BE2C (cell line): ENCODE data around the gene EFCAB5.
"Not testable (repeated sequence)": the region's sequence is repeated elsewhere in the genome, so short reads cannot be mapped to it uniquely, and the experiment has no call there.

Source experiments
- DNase-seq: peaks from one replicate; pipeline ENCODE4 v3.0.0-alpha.2; 2020
- H3K27me3 ChIP-seq: fragments of 250-450 bp; sonication (Bioruptor Pico); 2 replicates; pipeline ENCODE4 v1.5.1; 2020; ENCODE audit warnings: mild to moderate bottlenecking
- H3K36me3 ChIP-seq: fragments of 250-450 bp; sonication (Bioruptor Pico); 2 replicates; pipeline ENCODE4 v1.5.1; 2020; ENCODE audit warnings: mild to moderate bottlenecking
- H3K4me1 ChIP-seq: fragments of 250-450 bp; sonication (Bioruptor Pico); 2 replicates; pipeline ENCODE4 v1.5.1; 2020
- H3K4me3 ChIP-seq: 2 replicates; pipeline ENCODE4 v1.5.1; 2011; ENCODE audit warnings: low read depth, low read length
- H3K9me3 ChIP-seq: fragments of 250-450 bp; sonication (Bioruptor Pico); 2 replicates; pipeline ENCODE4 v1.5.1; 2020
- TF ChIP-seq, protein P1 (sequence below): IDR thresholded peaks from 2 replicates; pipeline ENCODE4 v1.5.1; 2012; ENCODE audit warnings: mild to moderate bottlenecking, low read depth, low read length

EFCAB5 gene

DNA sequence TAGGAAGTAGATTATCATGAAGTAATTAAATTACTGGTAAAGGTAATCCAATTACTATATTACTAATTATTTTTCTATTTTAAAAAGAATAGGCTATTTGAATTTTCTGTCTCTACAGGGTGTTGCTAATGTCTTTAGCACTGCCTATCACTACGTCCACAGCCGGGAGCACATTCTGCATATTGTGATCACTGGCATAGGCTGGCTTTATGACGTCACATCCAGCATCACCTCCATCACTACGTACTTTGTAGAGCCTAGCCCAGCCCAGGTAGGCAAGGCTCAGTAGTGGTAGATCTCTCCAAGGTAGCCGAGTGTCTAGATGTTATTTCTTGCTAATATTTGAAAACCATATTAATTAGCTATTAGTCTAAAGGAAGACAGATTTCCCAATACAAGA is 141.3 kb downstream of the EFCAB5 start:
- no peak overlapping the region for H3K4me3 ChIP-seq
- DNase-seq: no peak
- H3K9me3 ChIP-seq: no peaks in the 10 kb centered on the region
- H3K4me1 ChIP-seq: no peaks in the 10 kb centered on the region
- H3K36me3 ChIP-seq: no peaks in the 10 kb centered on the region
- no peaks in the 10 kb centered on the region for H3K27me3 ChIP-seq
- TF ChIP-seq, protein P1, sequence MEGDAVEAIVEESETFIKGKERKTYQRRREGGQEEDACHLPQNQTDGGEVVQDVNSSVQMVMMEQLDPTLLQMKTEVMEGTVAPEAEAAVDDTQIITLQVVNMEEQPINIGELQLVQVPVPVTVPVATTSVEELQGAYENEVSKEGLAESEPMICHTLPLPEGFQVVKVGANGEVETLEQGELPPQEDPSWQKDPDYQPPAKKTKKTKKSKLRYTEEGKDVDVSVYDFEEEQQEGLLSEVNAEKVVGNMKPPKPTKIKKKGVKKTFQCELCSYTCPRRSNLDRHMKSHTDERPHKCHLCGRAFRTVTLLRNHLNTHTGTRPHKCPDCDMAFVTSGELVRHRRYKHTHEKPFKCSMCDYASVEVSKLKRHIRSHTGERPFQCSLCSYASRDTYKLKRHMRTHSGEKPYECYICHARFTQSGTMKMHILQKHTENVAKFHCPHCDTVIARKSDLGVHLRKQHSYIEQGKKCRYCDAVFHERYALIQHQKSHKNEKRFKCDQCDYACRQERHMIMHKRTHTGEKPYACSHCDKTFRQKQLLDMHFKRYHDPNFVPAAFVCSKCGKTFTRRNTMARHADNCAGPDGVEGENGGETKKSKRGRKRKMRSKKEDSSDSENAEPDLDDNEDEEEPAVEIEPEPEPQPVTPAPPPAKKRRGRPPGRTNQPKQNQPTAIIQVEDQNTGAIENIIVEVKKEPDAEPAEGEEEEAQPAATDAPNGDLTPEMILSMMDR: no peak

DNA sequence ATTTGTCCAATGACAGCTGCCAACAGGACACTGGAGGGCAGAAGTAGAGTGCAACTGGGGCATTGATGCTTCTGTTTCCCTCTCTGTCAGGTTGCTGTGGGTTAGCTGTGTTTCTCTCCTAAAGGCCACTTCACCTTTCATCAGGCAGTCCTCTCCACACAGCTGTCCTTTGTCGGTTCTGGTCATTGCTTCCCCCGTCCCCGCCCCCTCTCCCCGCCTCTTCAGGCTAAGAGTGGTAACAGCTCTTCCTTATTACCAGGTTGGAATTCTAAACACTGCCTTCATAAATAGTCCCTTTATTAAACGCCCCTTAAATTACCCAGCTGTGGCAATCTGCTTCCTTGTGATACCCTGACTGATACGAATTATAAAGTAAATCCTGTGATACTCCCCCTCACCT is 143.4 kb downstream of the EFCAB5 start:
- H3K4me3 ChIP-seq: no peak overlapping the region
- DNase-seq: no peak
- no peaks in the 10 kb centered on the region for H3K36me3 ChIP-seq
- H3K4me1 ChIP-seq: no peaks in the 10 kb centered on the region
- TF ChIP-seq, protein P1: no peak
- no peaks in the 10 kb centered on the region for H3K9me3 ChIP-seq
- no peaks in the 10 kb centered on the region for H3K27me3 ChIP-seq

DNA sequence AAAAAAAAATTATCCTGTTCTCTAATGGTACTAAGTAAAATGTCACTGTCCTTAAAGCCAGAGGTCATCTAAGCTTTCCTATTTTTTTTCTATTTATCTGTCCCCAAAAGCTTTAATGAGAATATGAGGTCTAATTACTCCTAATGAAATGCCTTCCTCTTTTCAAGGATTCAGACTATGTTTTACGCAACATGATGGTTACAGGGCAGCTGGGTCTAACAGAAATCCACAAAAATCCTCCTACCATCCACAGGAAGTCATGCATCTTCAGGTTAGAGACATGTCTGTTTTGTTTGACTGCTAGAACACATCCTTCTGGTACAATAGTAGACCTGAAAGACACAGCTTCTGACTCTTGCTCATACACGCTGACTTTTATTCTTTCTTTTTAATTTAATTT is 145.5 kb downstream of the EFCAB5 start:
- Histone ChIP-seq H3K36me3 (no peaks in the 10 kb centered on the region), H3K27me3 (no peaks in the 10 kb centered on the region), H3K4me3 (no peak overlapping the region), H3K4me1 (no peaks in the 10 kb centered on the region), H3K9me3 (no peaks in the 10 kb centered on the region)
- no peak for DNase-seq
- TF ChIP-seq, protein P1: no peak

DNA sequence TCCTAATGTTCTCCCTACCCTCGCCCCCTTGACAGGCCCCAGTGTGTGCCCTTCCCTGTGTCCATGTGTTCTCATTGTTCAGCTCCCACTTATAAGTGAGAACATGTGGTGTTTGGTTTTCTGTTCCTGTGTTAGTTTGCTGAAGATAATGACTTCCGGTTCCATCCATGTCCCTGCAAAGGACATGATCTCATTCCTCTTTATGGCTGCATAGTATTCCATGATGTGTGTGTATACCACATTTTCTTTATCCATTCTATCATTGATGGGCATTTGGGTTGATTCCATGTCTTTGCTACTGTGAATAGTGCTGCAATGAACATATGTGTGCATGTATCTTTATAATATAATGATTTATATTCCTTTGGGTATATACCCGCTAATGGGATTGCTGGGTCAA is 146.0 kb downstream of the EFCAB5 start:
- H3K4me1 ChIP-seq, DNase-seq, H3K4me3 ChIP-seq, H3K9me3 ChIP-seq, H3K27me3 ChIP-seq, H3K36me3 ChIP-seq: not testable (repeated sequence)

DNA sequence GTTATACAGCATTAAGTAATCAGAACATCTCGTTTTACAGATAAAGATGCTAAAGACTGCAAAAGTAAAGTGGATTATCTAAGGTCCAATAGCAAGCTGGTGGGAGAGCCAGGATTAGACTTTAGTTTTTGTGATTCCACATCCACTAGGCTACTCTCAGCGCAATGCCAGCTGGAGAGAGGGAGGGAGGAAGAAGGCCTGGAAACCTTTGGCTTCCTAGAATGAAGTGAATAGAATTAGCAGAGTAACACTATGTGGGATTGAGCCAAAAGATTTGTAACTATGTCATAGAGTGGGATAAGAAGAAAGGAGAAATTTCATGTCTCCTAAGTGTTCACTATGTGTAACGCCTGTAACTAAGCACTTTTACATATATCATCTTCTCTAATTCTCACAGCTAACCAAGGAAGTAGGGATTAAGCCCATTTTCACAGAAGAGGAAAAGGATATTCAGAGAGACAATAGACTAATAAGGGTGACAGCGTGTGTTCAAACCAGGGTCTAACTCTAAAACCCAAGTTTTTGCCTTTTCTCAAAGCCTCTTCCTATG is 149.8 kb downstream of the EFCAB5 start:
- TF ChIP-seq, protein P1: no peak
- H3K4me3 ChIP-seq: no peak overlapping the region
- H3K27me3 ChIP-seq: no peaks in the 10 kb centered on the region
- no peaks in the 10 kb centered on the region for H3K9me3 ChIP-seq
- DNase-seq: no peak
- no peaks in the 10 kb centered on the region for H3K36me3 ChIP-seq
- no peaks in the 10 kb centered on the region for H3K4me1 ChIP-seq

DNA sequence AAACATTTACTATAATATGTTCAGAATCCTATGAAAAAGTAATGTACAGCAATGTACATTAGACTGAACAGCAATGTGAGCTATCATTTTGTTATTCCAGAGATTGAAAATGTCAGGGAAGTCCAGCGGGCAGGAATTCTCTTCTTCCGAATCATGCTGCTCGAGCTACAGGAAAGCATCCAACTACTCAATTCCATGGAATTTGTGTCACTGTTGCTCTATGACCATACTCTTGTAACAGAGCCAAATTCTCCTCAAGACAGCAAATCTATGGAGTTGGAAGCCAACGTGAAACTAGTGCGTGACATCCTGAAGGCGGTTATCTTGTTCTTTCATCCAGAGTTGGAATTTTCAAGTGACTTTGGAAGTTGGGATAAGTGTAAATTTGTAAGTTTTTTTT is 150.3 kb downstream of the EFCAB5 start:
- H3K4me3 ChIP-seq: no peak overlapping the region
- H3K4me1 ChIP-seq: no peaks in the 10 kb centered on the region
- H3K9me3 ChIP-seq: no peaks in the 10 kb centered on the region
- no peaks in the 10 kb centered on the region for H3K36me3 ChIP-seq
- no peak for DNase-seq
- H3K27me3 ChIP-seq: no peaks in the 10 kb centered on the region
- TF ChIP-seq, protein P1: no peak

DNA sequence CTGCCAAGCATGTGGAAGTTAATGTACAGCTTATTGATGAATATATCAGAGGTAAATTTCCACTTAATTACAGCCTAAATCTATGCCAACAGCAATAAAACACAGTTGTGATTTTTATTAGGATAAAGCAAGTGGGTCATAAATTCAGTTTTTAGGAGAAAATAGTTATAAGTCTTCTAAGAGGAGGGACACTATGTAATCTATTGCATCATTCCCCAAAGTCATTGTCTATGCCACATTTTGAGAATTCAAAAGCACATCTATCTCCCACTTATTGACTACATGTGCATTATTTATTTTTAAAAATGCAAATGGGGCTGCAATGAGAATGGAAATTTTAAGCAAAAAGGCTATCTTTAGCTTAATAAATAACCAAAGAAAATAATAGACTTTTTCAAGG is 151.5 kb downstream of the EFCAB5 start:
- H3K4me3 ChIP-seq: no peak overlapping the region
- H3K9me3 ChIP-seq: no peaks in the 10 kb centered on the region
- no peaks in the 10 kb centered on the region for H3K4me1 ChIP-seq
- TF ChIP-seq, protein P1: no peak
- DNase-seq: no peak
- no peaks in the 10 kb centered on the region for H3K27me3 ChIP-seq
- no peaks in the 10 kb centered on the region for H3K36me3 ChIP-seq
